H1 (cell line): Measurements from ENCODE around the gene HES4. TPM values are rescaled to one million over a fixed set of nuclear protein-coding genes. Genes with fewer than 3 reads are reported as not detected.
A peak's percentile ranks its signal among the peaks of the same experiment; 100 is the strongest.

ENCODE experiments used
- CTCF ChIA-PET: fragments of 300-600 bp; sonication (Branson Sonifier 250); formaldehyde crosslinking; loops from one replicate; lab custom pipeline; 2021; ENCODE audit not compliant: partially characterized antibody; lab: Charles Lee
- POLR2A ChIA-PET: fragments of 300-600 bp; sonication (Branson Sonifier 250); formaldehyde crosslinking; loops from one replicate; lab custom pipeline; 2021; ENCODE audit warnings: inconsistent platforms; ENCODE audit not compliant: partially characterized antibody; lab: Charles Lee
- DNase-seq, 2 experiments: peaks; one replicate each; pipeline versions ENCODE4 v3.0.0 to v3.0.0-alpha.2; 2010 to 2022; ENCODE audit warnings: low spot score in 2 of 2, low read depth in 1 of 2, mixed read lengths in 1 of 2
- FAIRE-seq: peaks from 2 replicates; lab custom pipeline; 2011; peaks lifted over from hg19 to GRCh38; lab: Jason Lieb, UNC
- H2AFZ ChIP-seq: 2 replicates; pipeline ENCODE4 v1.8.1; 2012; ENCODE audit warnings: low read length, inconsistent platforms
- H2AK5ac ChIP-seq: 2 replicates; pipeline ENCODE4 v1.6.1; 2013; ENCODE audit warnings: low read depth, low read length
- H2BK120ac ChIP-seq: replicated peaks from 2 replicates; pipeline ENCODE3; 2013; ENCODE audit warnings: low read depth, low read length, inconsistent platforms
- H2BK12ac ChIP-seq: 2 replicates; pipeline ENCODE4 v1.6.1; 2013; ENCODE audit warnings: low read depth, low read length
- H2BK15ac ChIP-seq: 2 replicates; pipeline ENCODE4 v1.6.1; 2013; ENCODE audit warnings: low read length
- H2BK20ac ChIP-seq: 2 replicates; pipeline ENCODE4 v1.6.1; 2013; ENCODE audit warnings: low read length
- H2BK5ac ChIP-seq: 2 replicates; pipeline ENCODE4 v1.6.1; 2013; ENCODE audit warnings: low read depth, low read length
- H3K14ac ChIP-seq: 2 replicates; pipeline ENCODE4 v1.6.1; 2013; ENCODE audit warnings: inconsistent platforms; ENCODE audit not compliant: insufficient read length
- H3K18ac ChIP-seq: 2 replicates; pipeline ENCODE4 v1.6.1; 2013; ENCODE audit warnings: low read length; ENCODE audit errors: extremely low read depth
- H3K23ac ChIP-seq: 2 replicates; pipeline ENCODE4 v1.6.1; 2013; ENCODE audit warnings: inconsistent platforms; ENCODE audit not compliant: insufficient read length
- H3K23me2 ChIP-seq: 2 replicates; pipeline ENCODE4 v1.6.1; 2013; ENCODE audit warnings: low read depth, low read length
- H3K27ac ChIP-seq: 2 replicates; pipeline ENCODE4 v1.6.1; 2011; ENCODE audit warnings: low read depth, low read length, inconsistent platforms
- H3K27me3 ChIP-seq, 4 experiments: replicated peaks in 1 of 4; 1 replicate in 1 of 4; 2 replicates in 3 of 4; pipeline versions ENCODE4 v1.6.1 to v1.8.1; 2011 to 2013; ENCODE audit warnings: low read length in 3 of 4, mild to moderate bottlenecking in 3 of 4, inconsistent platforms in 2 of 4, mixed read lengths in 2 of 4, moderate library complexity in 1 of 4; ENCODE audit not compliant: control insufficient read depth in 3 of 4, insufficient read depth in 3 of 4; ENCODE audit errors: extremely low read depth in 1 of 4
- H3K36me3 ChIP-seq, 4 experiments: 2 replicates each; pipeline versions ENCODE4 v1.6.1 to v1.8.1; 2011 to 2013; ENCODE audit warnings: mild to moderate bottlenecking in 4 of 4, low read length in 3 of 4, moderate library complexity in 2 of 4, control low read depth in 1 of 4, inconsistent platforms in 1 of 4; ENCODE audit not compliant: insufficient read depth in 4 of 4, control insufficient read depth in 2 of 4
- H3K4ac ChIP-seq: replicated peaks from 2 replicates; pipeline ENCODE3; 2013; ENCODE audit warnings: low read length, low read depth, mixed read lengths, inconsistent platforms; ENCODE audit not compliant: insufficient read length
- H3K4me1 ChIP-seq, 4 experiments: replicated peaks in 1 of 4; 1 replicate in 1 of 4; 2 replicates in 3 of 4; pipeline versions ENCODE4 v1.6.1 to v1.8.1; 2011 to 2013; ENCODE audit warnings: low read length in 3 of 4, inconsistent platforms in 2 of 4, mixed read lengths in 1 of 4; ENCODE audit not compliant: insufficient read depth in 4 of 4, control insufficient read depth in 3 of 4
- H3K4me2 ChIP-seq, 2 experiments: 2 replicates each; pipeline versions ENCODE4 v1.6.1 to v1.8.1; 2011 to 2013; ENCODE audit warnings: low read depth in 2 of 2, low read length in 2 of 2, control low read depth in 1 of 2, inconsistent platforms in 1 of 2, mild to moderate bottlenecking in 1 of 2; ENCODE audit not compliant: insufficient read depth in 1 of 2
- H3K4me3 ChIP-seq, 4 experiments: fragments of 200-600, 300-600 bp in 1 of 4; sonication (generic), shearing (Covaris generic), sonication (Bioruptor Twin) in 1 of 4; 2 replicates each; pipeline versions ENCODE4 v1.5.1 to v1.8.1; 2011 to 2016; ENCODE audit warnings: low read length in 4 of 4, low read depth in 3 of 4, control low read depth in 2 of 4, inconsistent platforms in 2 of 4, mild to moderate bottlenecking in 2 of 4, mixed read lengths in 1 of 4, moderate library complexity in 1 of 4; ENCODE audit not compliant: insufficient read depth in 2 of 4; ENCODE audit errors: extremely low read depth in 1 of 4
- H3K56ac ChIP-seq: replicated peaks from 2 replicates; pipeline ENCODE3; 2013; ENCODE audit warnings: low read depth, mild to moderate bottlenecking, mixed read lengths, low read length, inconsistent platforms; ENCODE audit not compliant: insufficient read length
- H3K79me1 ChIP-seq: 2 replicates; pipeline ENCODE4 v1.6.1; 2013; ENCODE audit warnings: low read depth, low read length, control low read depth
- H3K79me2 ChIP-seq, 2 experiments: 2 replicates each; pipeline versions ENCODE4 v1.6.1 to v1.8.1; 2012 to 2013; ENCODE audit warnings: low read length in 2 of 2, mild to moderate bottlenecking in 2 of 2, inconsistent platforms in 1 of 2; ENCODE audit not compliant: insufficient read depth in 2 of 2, control insufficient read depth in 1 of 2
- H3K9ac ChIP-seq, 4 experiments: replicated peaks in 1 of 4; 1 replicate in 1 of 4; 2 replicates in 3 of 4; pipeline versions ENCODE4 v1.6.1 to v1.8.1; 2011 to 2013; ENCODE audit warnings: low read depth in 3 of 4, low read length in 3 of 4, control low read depth in 2 of 4, mild to moderate bottlenecking in 2 of 4, moderate library complexity in 2 of 4, inconsistent platforms in 1 of 4; ENCODE audit errors: extremely low read depth in 1 of 4
- H3K9me3 ChIP-seq, 2 experiments: 2 replicates each; pipeline versions ENCODE4 v1.6.1 to v1.8.1; 2012 to 2013; ENCODE audit warnings: mild to moderate bottlenecking in 2 of 2, moderate library complexity in 2 of 2, control low read depth in 1 of 2, inconsistent platforms in 1 of 2, low read depth in 1 of 2, low read length in 1 of 2, mixed read lengths in 1 of 2; ENCODE audit not compliant: insufficient read depth in 2 of 2
- H4K20me1 ChIP-seq, 2 experiments: replicated peaks in 1 of 2; 2 replicates each; pipeline versions ENCODE3 to v1.8.1; 2011 to 2013; ENCODE audit warnings: inconsistent platforms in 2 of 2, low read length in 2 of 2, mild to moderate bottlenecking in 1 of 2; ENCODE audit not compliant: insufficient read depth in 2 of 2, control insufficient read depth in 1 of 2
- H4K5ac ChIP-seq: 2 replicates; pipeline ENCODE4 v1.6.1; 2013; ENCODE audit warnings: low read length, low read depth, mixed read lengths, inconsistent platforms; ENCODE audit not compliant: insufficient read length
- H4K8ac ChIP-seq: 2 replicates; pipeline ENCODE4 v1.8.0; 2013; ENCODE audit warnings: mild to moderate bottlenecking, moderate library complexity, low read length, inconsistent platforms; ENCODE audit not compliant: insufficient read depth; ENCODE audit errors: extremely low read depth
- H4K91ac ChIP-seq: replicated peaks from 2 replicates; pipeline ENCODE3; 2013; ENCODE audit warnings: low read length, mixed read lengths, inconsistent platforms; ENCODE audit not compliant: insufficient read length
- FOSL1 ChIP-seq: IDR thresholded peaks from 2 replicates; pipeline ENCODE4 v1.6.1; 2011; ENCODE audit warnings: mild to moderate bottlenecking, low read depth, low read length, moderate library complexity; ENCODE audit not compliant: insufficient read depth
- NRF1 ChIP-seq: IDR thresholded peaks from 2 replicates; pipeline ENCODE4 v1.6.1; 2011; ENCODE audit warnings: mild to moderate bottlenecking, low read depth, low read length, improper control_type of control experiment
- SP4 ChIP-seq: IDR thresholded peaks from 2 replicates; pipeline ENCODE4 v1.6.1; 2012; ENCODE audit warnings: low read length, inconsistent platforms
- TCF12 ChIP-seq: IDR thresholded peaks from 2 replicates; pipeline ENCODE4 v1.6.1; 2011; ENCODE audit warnings: low read depth, mild to moderate bottlenecking, low read length
- WGBS, 2 experiments: shearing (Covaris generic) in 1 of 2; methylation state at CpG; one replicate each; pipeline versions ENCODE4 v1.1.6 to v1.1.7; 2013 to 2015; ENCODE audit warnings: low lambda C conversion rate in 2 of 2, mixed read lengths in 2 of 2, inconsistent platforms in 1 of 2, low coverage in 1 of 2, missing lambda C conversion rate in 1 of 2; ENCODE audit not compliant: insufficient replicate concordance in 2 of 2, insufficient coverage in 1 of 2, insufficient read length in 1 of 2; ENCODE audit errors: extremely low coverage in 1 of 2, missing lambda C conversion rate in 1 of 2; 5-methylcytosine and 5-hydroxymethylcytosine counted together
- polyA plus RNA-seq, 7 experiments: library from polyadenylated mRNA; depleted of rRNA in 3 of 7; stranded (reverse) in 5 of 7; unstranded in 2 of 7; fragments of >200 nt in 5 of 7; fragments of 200-250 nt in 2 of 7; gene quantifications; 1 replicate in 5 of 7; 2 replicates in 1 of 7; 4 replicates in 1 of 7; pipeline versions ENCODE4 v1.2.1 to v1.2.3, GENCODE V29; 2011 to 2013; ENCODE audit warnings: missing spikeins in 2 of 7, mixed read lengths in 2 of 7
- total RNA-seq: library from RNA; stranded (reverse); fragmentation: NEBNext Ultra II Directional; extraction: Animal tissue kit (Norgen Biotek cat#: 25700); gene quantifications from 2 replicates; pipeline ENCODE4 v1.2.1, GENCODE V29; 2021

HES4 gene
- total and polyA plus RNA-seq, 2 of the 8 experiments (the other 6 are each of a cell fraction or from before 2014, with no cell fraction given): 2.8 to 3.5 TPM

DNA sequence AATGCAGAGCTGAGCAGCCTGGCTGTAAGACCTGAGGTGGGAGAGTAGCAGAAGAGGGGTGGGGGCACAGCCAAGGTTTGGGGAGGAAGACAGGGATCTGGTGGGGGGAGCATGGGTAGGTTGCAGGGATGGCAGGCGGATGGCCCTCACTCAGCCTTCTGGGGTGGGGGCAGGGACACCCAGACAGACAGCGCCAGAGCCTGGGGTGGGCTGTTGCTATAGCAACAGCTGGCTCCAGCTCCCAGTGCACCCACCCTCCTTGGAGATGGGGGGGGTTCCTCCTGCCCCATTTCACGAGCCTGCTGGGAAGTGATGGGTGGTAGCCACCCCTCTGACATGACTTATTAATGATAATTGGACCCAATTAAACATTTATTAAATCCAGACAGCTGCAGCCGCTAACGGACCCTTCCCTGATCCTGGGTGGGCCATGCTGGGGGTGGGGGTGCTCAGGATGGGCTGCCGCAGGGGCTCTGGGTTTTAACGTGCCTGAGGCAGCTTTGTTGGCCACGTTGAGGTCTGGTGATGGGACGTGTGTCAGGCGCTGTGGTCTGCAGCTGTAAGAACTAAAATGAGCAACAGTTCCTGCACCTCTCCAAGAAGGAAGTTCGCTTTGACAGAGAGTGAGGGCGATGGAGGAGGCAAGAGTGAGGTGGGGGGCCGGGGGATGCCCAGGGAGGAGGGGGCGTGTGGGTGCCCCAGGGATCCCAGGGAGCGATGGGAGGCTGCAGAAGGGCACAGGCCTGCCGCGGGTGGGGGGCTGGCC lies 39.4 kb upstream of the HES4 start:
- H3K79me2 ChIP-seq: no peaks in the 10 kb centered on the region
- H3K27me3 ChIP-seq: peaks cover 0 to 36% (median 27%) of the 10 kb centered on the region in 4 experiments; a peak in 5 of 7 replicates
- POLR2A ChIA-PET: interaction anchor here (0.7 to 10.9 kb wide), 12 partner anchors 7 to 99 kb away, joined by 3 to 245 read pairs (median 7); partner anchors contain the start of genes AGRN, ISG15 and PLEKHN1

More for the DNA sequence above, 39.4 kb upstream of the HES4 start:
- no peak overlapping the region for H3K56ac ChIP-seq
- peak overlapping the region in 1 of 4 experiments; percentile 63; a peak in 2 of 8 replicates for H3K4me3 ChIP-seq
- DNase-seq (no peak), FAIRE-seq (no peak)
- peak overlapping the region; percentile 69 to 99; a peak in 3 of 4 replicates for H3K4me2 ChIP-seq
- no peak overlapping the region for H3K4ac ChIP-seq
- peaks cover 5% of the 10 kb centered on the region; the same call in 1 of the 2 replicates for H3K79me1 ChIP-seq
- H3K27ac ChIP-seq: no peak overlapping the region
- H2AK5ac ChIP-seq: no peak overlapping the region
- H3K36me3 ChIP-seq: peaks cover 0 to 25% (median 5%) of the 10 kb centered on the region in 4 experiments; a peak in 5 of 8 replicates
- TF ChIP-seq FOSL1: no peak
- TF ChIP-seq TCF12: no peak
- no peak for TF ChIP-seq SP4
- TF ChIP-seq NRF1: no peak
- no peak overlapping the region for H2BK12ac ChIP-seq
- H3K23me2 ChIP-seq: peaks cover 8% of the 10 kb centered on the region; the same call in 1 of the 2 replicates
- H4K20me1 ChIP-seq: peaks cover 51 to 67% of the 10 kb centered on the region in 2 experiments
- no peak overlapping the region for H2BK120ac ChIP-seq
- H3K9ac ChIP-seq: no peak overlapping the region
- no peak overlapping the region for H4K5ac ChIP-seq
- H4K91ac ChIP-seq: no peak overlapping the region
- H3K23ac ChIP-seq: no peak overlapping the region
- H2BK5ac ChIP-seq: no peak overlapping the region
- H2BK15ac ChIP-seq: no peak overlapping the region
- no peak overlapping the region for H3K18ac ChIP-seq
- WGBS, 2 experiments: 71% methylated on average over 6 of the region's 17 CpGs; no CpG with 5 or more reads in 1 of the 2 experiments
- no peak overlapping the region for H2AFZ ChIP-seq
- no peak overlapping the region for H2BK20ac ChIP-seq
- H3K4me1 ChIP-seq: peaks cover 0 to 14% (median 3%) of the 10 kb centered on the region in 4 experiments; a peak in 5 of 7 replicates
- H3K9me3 ChIP-seq: no peaks in the 10 kb centered on the region
- no peak overlapping the region for H3K14ac ChIP-seq
- CTCF ChIA-PET: interaction anchor here (0.8 to 5.8 kb wide), 7 partner anchors 20 to 83 kb away, joined by 3 to 70 read pairs (median 12); partner anchors contain the start of gene ISG15
- no peak overlapping the region; the same call in 1 of the 2 replicates for H4K8ac ChIP-seq
